Trophoblast cell (in vitro differentiated cells and primary cell): ENCODE data around the gene ST8SIA5.

Experiments used
- DNase-seq, 2 donors: peaks; one replicate each; pipeline ENCODE4 v3.0.0-alpha.2; 2016
- H2AFZ ChIP-seq: 2 replicates; pipeline ENCODE4 v1.6.1; 2013; ENCODE audit warnings: low read length, moderate library complexity, mild to moderate bottlenecking; ENCODE audit not compliant: insufficient read depth, poor library complexity
- H2AK5ac ChIP-seq: 2 replicates; pipeline ENCODE4 v1.6.1; 2013; ENCODE audit warnings: mild to moderate bottlenecking, low read length
- H2BK120ac ChIP-seq: 2 replicates; pipeline ENCODE4 v1.6.1; 2013; ENCODE audit warnings: low read length, mild to moderate bottlenecking, moderate library complexity; ENCODE audit not compliant: insufficient read depth, poor library complexity
- H2BK12ac ChIP-seq: 2 replicates; pipeline ENCODE4 v1.6.1; 2013; ENCODE audit warnings: mild to moderate bottlenecking, low read length, moderate library complexity
- H2BK5ac ChIP-seq: 2 replicates; pipeline ENCODE4 v1.6.1; 2013; ENCODE audit warnings: low read length, low read depth, moderate library complexity, mild to moderate bottlenecking; ENCODE audit not compliant: poor library complexity
- H3K14ac ChIP-seq: 2 replicates; pipeline ENCODE4 v1.6.1; 2013; ENCODE audit warnings: mild to moderate bottlenecking, low read length
- H3K18ac ChIP-seq: 2 replicates; pipeline ENCODE4 v1.6.1; 2013; ENCODE audit warnings: mild to moderate bottlenecking, low read length
- H3K23ac ChIP-seq: 2 replicates; pipeline ENCODE4 v1.6.1; 2013; ENCODE audit warnings: low read length
- H3K27ac ChIP-seq: 2 replicates; pipeline ENCODE4 v1.5.1; 2013; ENCODE audit warnings: low read depth, mild to moderate bottlenecking, inconsistent platforms, low read length, moderate library complexity
- H3K27me3 ChIP-seq: 2 replicates; pipeline ENCODE4 v1.6.1; 2013; ENCODE audit warnings: inconsistent platforms, mild to moderate bottlenecking, low read length, moderate library complexity; ENCODE audit not compliant: insufficient read depth
- H3K36me3 ChIP-seq, 2 experiments: 1 replicate in 1 of 2; 2 replicates in 1 of 2; pipeline ENCODE4 v1.6.1; 2013; ENCODE audit warnings: low read length in 2 of 2, mild to moderate bottlenecking in 2 of 2, moderate library complexity in 1 of 2; ENCODE audit not compliant: insufficient read depth in 2 of 2, control insufficient read depth in 1 of 2
- H3K4ac ChIP-seq: 2 replicates; pipeline ENCODE4 v1.6.1; 2013; ENCODE audit warnings: low read depth, mild to moderate bottlenecking, low read length, moderate library complexity
- H3K4me1 ChIP-seq, 2 experiments: 1 replicate in 1 of 2; 2 replicates in 1 of 2; pipeline ENCODE4 v1.6.1; 2013; ENCODE audit warnings: low read length in 2 of 2, mild to moderate bottlenecking in 2 of 2, moderate library complexity in 1 of 2; ENCODE audit not compliant: insufficient read depth in 2 of 2, control insufficient read depth in 1 of 2
- H3K4me2 ChIP-seq: 2 replicates; pipeline ENCODE4 v1.6.1; 2013; ENCODE audit warnings: inconsistent platforms, mild to moderate bottlenecking, low read length, moderate library complexity
- H3K4me3 ChIP-seq: 2 replicates; pipeline ENCODE4 v1.5.1; 2013; ENCODE audit warnings: mild to moderate bottlenecking, low read depth, low read length, inconsistent platforms
- H3K79me1 ChIP-seq: one replicate; pipeline ENCODE4 v1.6.1; 2013; ENCODE audit warnings: low read length
- H3K79me2 ChIP-seq: 2 replicates; pipeline ENCODE4 v1.6.1; 2013; ENCODE audit warnings: low read length, mild to moderate bottlenecking; ENCODE audit not compliant: control insufficient read depth, insufficient read depth, poor library complexity
- H3K9ac ChIP-seq: 2 replicates; pipeline ENCODE4 v1.6.1; 2013; ENCODE audit warnings: mild to moderate bottlenecking, low read length
- H3K9me3 ChIP-seq: 2 replicates; pipeline ENCODE4 v1.6.1; 2013; ENCODE audit warnings: low read depth, mild to moderate bottlenecking, control low read depth, inconsistent platforms, low read length; ENCODE audit not compliant: insufficient read depth
- H4K12ac ChIP-seq: 2 replicates; pipeline ENCODE4 v1.6.1; 2013; ENCODE audit warnings: low read depth, mild to moderate bottlenecking, low read length, moderate library complexity
- H4K8ac ChIP-seq: 2 replicates; pipeline ENCODE4 v1.6.1; 2013; ENCODE audit warnings: low read depth, mild to moderate bottlenecking, low read length, moderate library complexity
- H4K91ac ChIP-seq: one replicate; pipeline ENCODE4 v1.6.1; 2013; ENCODE audit warnings: low read depth, mild to moderate bottlenecking, low read length, moderate library complexity
- WGBS: extraction: QIAGEN DNeasy Blood & Tissue Kit; methylation state at CpG from one replicate; pipeline ENCODE4 v1.1.7; 2013; ENCODE audit warnings: missing lambda C conversion rate; ENCODE audit not compliant: insufficient read length, insufficient coverage; ENCODE audit errors: extremely low coverage; 5-methylcytosine and 5-hydroxymethylcytosine counted together

ST8SIA5 gene

DNA sequence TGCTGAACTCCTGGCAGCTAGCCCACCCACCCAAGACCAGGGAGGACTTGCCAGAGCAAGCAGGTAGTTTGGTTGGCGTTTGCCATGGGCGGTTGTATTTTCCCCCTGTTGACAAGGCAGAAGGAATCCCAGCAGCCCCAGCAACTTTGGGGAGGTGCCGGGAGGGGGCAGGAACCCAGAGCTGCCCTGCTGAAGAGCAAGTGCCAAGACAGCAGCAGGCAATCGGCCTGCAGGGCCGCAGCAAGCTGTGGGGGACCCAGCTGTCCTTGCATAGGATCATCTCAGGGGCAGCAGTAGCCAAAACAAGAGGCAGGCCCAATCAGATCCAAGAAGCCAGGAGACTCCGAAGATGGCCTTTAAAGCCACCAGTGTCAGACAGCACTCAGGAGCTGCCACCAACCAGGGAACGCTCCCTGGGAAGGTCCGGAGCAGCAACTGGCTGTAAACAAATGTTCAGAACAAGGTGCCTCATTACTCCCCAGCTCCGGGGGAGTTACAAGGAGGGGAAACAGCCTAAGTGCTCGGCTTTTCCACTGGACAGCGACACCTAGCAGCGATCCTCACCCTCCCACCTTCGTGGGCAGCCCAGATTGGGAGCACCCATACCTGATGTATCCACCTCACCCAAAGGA lies 2.1 kb downstream of the ST8SIA5 start:
- H3K9me3 ChIP-seq = peaks cover 3% of the 10 kb centered on the region
- H2AK5ac ChIP-seq = no peak overlapping the region
- H2BK5ac ChIP-seq = no peak overlapping the region
- H2AFZ ChIP-seq = no peak overlapping the region
- H3K27me3 ChIP-seq = peaks cover 47% of the 10 kb centered on the region
- H2BK120ac ChIP-seq = no peak overlapping the region
- H3K18ac ChIP-seq = no peak overlapping the region
- no peaks in the 10 kb centered on the region for H3K79me1 ChIP-seq
- H3K4me3 ChIP-seq = no peak overlapping the region
- H4K12ac ChIP-seq = no peak overlapping the region
- no peak overlapping the region for H4K91ac ChIP-seq
- DNase-seq = no peak
- WGBS = no CpG with 5 or more reads among the region's 13 CpGs
- peaks cover 4 to 6% of the 10 kb centered on the region in 2 experiments for H3K4me1 ChIP-seq
- no peak overlapping the region for H3K14ac ChIP-seq
- H3K79me2 ChIP-seq = no peaks in the 10 kb centered on the region
- no peak overlapping the region for H2BK12ac ChIP-seq
- no peak overlapping the region for H3K4ac ChIP-seq
- no peak overlapping the region for H3K23ac ChIP-seq
- no peaks in the 10 kb centered on the region for H3K36me3 ChIP-seq
- H3K27ac ChIP-seq = no peak overlapping the region
- H4K8ac ChIP-seq = no peak overlapping the region
- H3K4me2 ChIP-seq = no peak overlapping the region
- no peak overlapping the region for H3K9ac ChIP-seq

GRCh38 chr18:46754188-46754587 lies 2.7 kb downstream of the ST8SIA5 start:
- no peak overlapping the region for H2BK12ac ChIP-seq
- H3K23ac ChIP-seq = no peak overlapping the region
- H3K27ac ChIP-seq = no peak overlapping the region
- H3K27me3 ChIP-seq = peaks cover 45% of the 10 kb centered on the region
- H3K79me2 ChIP-seq = no peaks in the 10 kb centered on the region
- H3K14ac ChIP-seq = no peak overlapping the region
- H3K4me1 ChIP-seq = peaks cover 4 to 6% of the 10 kb centered on the region in 2 experiments
- no peak overlapping the region for H2AFZ ChIP-seq
- no peak overlapping the region for H3K18ac ChIP-seq
- H2BK120ac ChIP-seq = no peak overlapping the region
- H4K8ac ChIP-seq = no peak overlapping the region
- H3K4ac ChIP-seq = no peak overlapping the region
- WGBS = no CpG with 5 or more reads among the region's 3 CpGs
- H3K4me3 ChIP-seq = no peak overlapping the region
- H2AK5ac ChIP-seq = no peak overlapping the region
- H3K36me3 ChIP-seq = no peaks in the 10 kb centered on the region
- H2BK5ac ChIP-seq = no peak overlapping the region
- H4K91ac ChIP-seq = no peak overlapping the region
- no peak for DNase-seq
- no peaks in the 10 kb centered on the region for H3K79me1 ChIP-seq
- H3K9me3 ChIP-seq = peaks cover 3% of the 10 kb centered on the region
- no peak overlapping the region for H4K12ac ChIP-seq
- no peak overlapping the region for H3K4me2 ChIP-seq
- no peak overlapping the region for H3K9ac ChIP-seq

DNA sequence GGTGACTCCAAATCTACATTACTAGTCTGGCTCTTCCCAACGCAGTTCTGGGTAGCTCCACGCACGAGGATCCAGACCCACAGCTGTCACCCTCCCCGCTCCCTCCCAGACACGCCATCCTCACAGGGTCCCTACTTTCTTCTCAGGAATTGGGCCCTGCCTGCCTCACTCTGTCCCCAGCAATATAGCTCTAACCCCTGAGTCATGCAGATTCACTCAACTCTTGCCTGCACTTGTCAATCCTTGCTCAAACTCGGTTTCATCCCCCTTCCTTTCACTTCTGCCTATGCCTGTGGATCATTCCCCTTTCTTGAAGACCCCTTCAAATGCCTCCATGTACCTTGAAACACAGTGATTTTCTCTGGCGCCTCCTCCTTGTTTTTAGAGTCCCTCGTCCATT lies 5.0 kb downstream of the ST8SIA5 start:
- H4K91ac ChIP-seq = no peak overlapping the region
- no peak for DNase-seq
- no peaks in the 10 kb centered on the region for H3K79me1 ChIP-seq
- H3K4ac ChIP-seq = no peak overlapping the region
- no peak overlapping the region for H3K4me3 ChIP-seq
- H3K9ac ChIP-seq = no peak overlapping the region
- no peaks in the 10 kb centered on the region for H3K36me3 ChIP-seq
- H3K4me2 ChIP-seq = no peak overlapping the region
- H2AK5ac ChIP-seq = no peak overlapping the region
- no peak overlapping the region for H2BK5ac ChIP-seq
- H3K4me1 ChIP-seq = peaks cover 3% of the 10 kb centered on the region in 2 experiments
- H4K8ac ChIP-seq = no peak overlapping the region
- H3K23ac ChIP-seq = no peak overlapping the region
- no peak overlapping the region for H3K27ac ChIP-seq
- no peak overlapping the region for H4K12ac ChIP-seq
- no CpG with 5 or more reads among the region's 8 CpGs for WGBS
- H3K14ac ChIP-seq = no peak overlapping the region
- no peaks in the 10 kb centered on the region for H3K79me2 ChIP-seq
- H3K9me3 ChIP-seq = peaks cover 2% of the 10 kb centered on the region
- H2BK120ac ChIP-seq = no peak overlapping the region
- H3K27me3 ChIP-seq = peaks cover 28% of the 10 kb centered on the region
- no peak overlapping the region for H3K18ac ChIP-seq
- H2AFZ ChIP-seq = no peak overlapping the region
- H2BK12ac ChIP-seq = no peak overlapping the region

DNA sequence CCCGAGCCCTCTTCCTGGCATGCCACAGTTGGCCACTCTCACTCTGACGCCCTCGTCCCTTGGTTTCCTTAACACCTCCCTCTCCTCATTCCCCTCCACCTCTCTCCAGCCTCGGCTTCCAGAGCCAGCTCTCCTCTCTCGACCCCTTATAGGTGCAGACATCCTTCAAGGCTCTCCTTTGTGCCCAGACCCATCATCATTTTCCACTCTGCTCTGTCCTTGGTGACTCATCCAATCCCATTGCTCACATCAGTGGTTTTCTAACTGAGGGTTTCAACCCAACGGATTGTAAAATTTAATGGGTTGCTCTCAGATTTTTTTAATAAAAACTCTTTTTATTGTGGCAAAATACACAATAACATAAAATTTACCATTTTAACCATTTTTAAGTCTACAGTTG lies 6.2 kb downstream of the ST8SIA5 start:
- H4K91ac ChIP-seq = no peak overlapping the region
- H3K14ac ChIP-seq = no peak overlapping the region
- H3K27me3 ChIP-seq = peaks cover 15% of the 10 kb centered on the region
- no peak overlapping the region for H2BK12ac ChIP-seq
- no peak overlapping the region for H2BK120ac ChIP-seq
- no peaks in the 10 kb centered on the region for H3K79me2 ChIP-seq
- no peak overlapping the region for H4K12ac ChIP-seq
- no peak overlapping the region for H3K9ac ChIP-seq
- H3K4me3 ChIP-seq = no peak overlapping the region
- H3K23ac ChIP-seq = no peak overlapping the region
- H3K9me3 ChIP-seq = no peaks in the 10 kb centered on the region
- H2AK5ac ChIP-seq = no peak overlapping the region
- no peak overlapping the region for H3K18ac ChIP-seq
- no peaks in the 10 kb centered on the region for H3K79me1 ChIP-seq
- H3K4ac ChIP-seq = no peak overlapping the region
- no peak overlapping the region for H2BK5ac ChIP-seq
- no peak for DNase-seq
- no peak overlapping the region for H3K27ac ChIP-seq
- H2AFZ ChIP-seq = no peak overlapping the region
- H3K36me3 ChIP-seq = no peaks in the 10 kb centered on the region
- H4K8ac ChIP-seq = no peak overlapping the region
- H3K4me2 ChIP-seq = no peak overlapping the region
- no CpG with 5 or more reads among the region's 6 CpGs for WGBS
- H3K4me1 ChIP-seq = no peaks in the 10 kb centered on the region
